OCI-LY1 (cell line): ENCODE data around the gene FHIT.

ENCODE experiments used
- H2AFZ ChIP-seq: fragments of 200-600 bp; sonication (generic), shearing (Covaris generic); 2 replicates; pipeline ENCODE4 v1.6.0; 2014; ENCODE audit warnings: antibody characterized with exemption, mild to moderate bottlenecking, low read length
- H3F3A ChIP-seq: fragments of 200-600 bp; sonication (generic), shearing (Covaris generic); 2 replicates; pipeline ENCODE4 v1.6.0; 2014; ENCODE audit warnings: mild to moderate bottlenecking, antibody characterized with exemption, low read length, moderate library complexity; ENCODE audit not compliant: insufficient read depth
- H3K27ac ChIP-seq: fragments of 200-600 bp; sonication (generic); 2 replicates; pipeline ENCODE4 v1.5.1; 2014; ENCODE audit warnings: low read length, mixed run types, mild to moderate bottlenecking, low read depth; ENCODE audit not compliant: poor library complexity, severe bottlenecking
- H3K27me3 ChIP-seq: fragments of 200-600 bp; sonication (generic); 2 replicates; pipeline ENCODE4 v1.6.0; 2014; ENCODE audit warnings: antibody characterized with exemption, mild to moderate bottlenecking, low read length, moderate library complexity; ENCODE audit not compliant: insufficient read depth
- H3K36me3 ChIP-seq: fragments of 200-600 bp; sonication (generic); 2 replicates; pipeline ENCODE4 v1.6.1; 2014; ENCODE audit warnings: mild to moderate bottlenecking, antibody characterized with exemption, low read length, moderate library complexity, mixed read lengths; ENCODE audit not compliant: insufficient read depth
- H3K4me1 ChIP-seq: fragments of 200-600 bp; sonication (generic); 2 replicates; pipeline ENCODE4 v1.5.1; 2014; ENCODE audit warnings: mild to moderate bottlenecking, low read length, moderate library complexity; ENCODE audit not compliant: insufficient read depth, severe bottlenecking
- H3K4me2 ChIP-seq: fragments of 200-600 bp; sonication (generic), shearing (Covaris generic); 2 replicates; pipeline ENCODE4 v1.6.1; 2014; ENCODE audit warnings: low read length
- H3K4me3 ChIP-seq: fragments of 200-600 bp; sonication (generic); 2 replicates; pipeline ENCODE4 v1.5.1; 2014; ENCODE audit warnings: low read length, low read depth, mild to moderate bottlenecking, mixed read lengths; ENCODE audit not compliant: poor library complexity, severe bottlenecking
- H3K79me2 ChIP-seq: fragments of 200-600 bp; shearing (Covaris generic); 2 replicates; pipeline ENCODE4 v1.6.1; 2016; ENCODE audit warnings: mixed run types, low read length, mixed read lengths; ENCODE audit not compliant: insufficient read depth
- H3K9ac ChIP-seq: fragments of 200-600 bp; sonication (generic), shearing (Covaris generic); 2 replicates; pipeline ENCODE4 v1.6.1; 2014; ENCODE audit warnings: mild to moderate bottlenecking, low read length, mixed read lengths
- H3K9me2 ChIP-seq: fragments of 200-600 bp; sonication (generic), shearing (Covaris generic); 2 replicates; pipeline ENCODE4 v1.6.1; 2014; ENCODE audit warnings: low read depth, mild to moderate bottlenecking, low read length, mixed read lengths
- H3K9me3 ChIP-seq: fragments of 200-600 bp; shearing (Covaris generic); 2 replicates; pipeline ENCODE4 v1.6.1; 2014; ENCODE audit warnings: low read length, mixed read lengths
- H4K20me1 ChIP-seq: fragments of 200-600 bp; sonication (generic), shearing (Covaris generic); 2 replicates; pipeline ENCODE4 v1.6.0; 2016; ENCODE audit warnings: mild to moderate bottlenecking, low read length; ENCODE audit not compliant: insufficient read depth
- EZH2 ChIP-seq: fragments of 200-600 bp; sonication (generic), shearing (Covaris generic); IDR thresholded peaks from 2 replicates; pipeline ENCODE4 v1.8.0; 2017; ENCODE audit warnings: borderline replicate concordance, mixed run types, mild to moderate bottlenecking, antibody characterized with exemption, low read length, moderate library complexity, mixed read lengths
- TF ChIP-seq, protein P1 (sequence below): fragments of 200-600 bp; sonication (generic), shearing (Covaris generic); IDR thresholded peaks from 2 replicates; pipeline ENCODE4 v1.5.1; 2017; ENCODE audit warnings: mild to moderate bottlenecking, antibody characterized with exemption, low read length, moderate library complexity, mixed read lengths

The FHIT gene

DNA sequence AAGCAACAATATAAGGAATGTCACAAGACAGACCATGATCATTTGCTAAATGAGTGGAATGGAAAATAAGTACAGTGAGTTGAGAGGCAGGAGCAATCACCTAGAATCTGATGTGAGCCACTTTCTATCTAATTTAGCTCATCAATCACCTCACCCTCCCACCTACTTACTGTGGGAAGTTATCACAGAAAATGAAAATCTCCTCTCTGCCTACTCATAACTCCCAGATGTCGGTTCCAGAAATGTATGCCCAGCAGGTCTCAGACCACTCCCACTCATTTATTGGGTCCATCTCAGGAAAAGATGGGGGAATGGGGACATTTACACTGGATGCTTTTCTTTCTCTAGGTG is 270.9 kb downstream of the FHIT start:
- H4K20me1 ChIP-seq = no peaks in the 10 kb centered on the region
- H3K9ac ChIP-seq = no peak overlapping the region
- H3K4me3 ChIP-seq = no peak overlapping the region
- H3K27ac ChIP-seq = no peak overlapping the region
- no peaks in the 10 kb centered on the region for H3K9me3 ChIP-seq
- no peak for TF ChIP-seq EZH2
- TF ChIP-seq, protein P1, sequence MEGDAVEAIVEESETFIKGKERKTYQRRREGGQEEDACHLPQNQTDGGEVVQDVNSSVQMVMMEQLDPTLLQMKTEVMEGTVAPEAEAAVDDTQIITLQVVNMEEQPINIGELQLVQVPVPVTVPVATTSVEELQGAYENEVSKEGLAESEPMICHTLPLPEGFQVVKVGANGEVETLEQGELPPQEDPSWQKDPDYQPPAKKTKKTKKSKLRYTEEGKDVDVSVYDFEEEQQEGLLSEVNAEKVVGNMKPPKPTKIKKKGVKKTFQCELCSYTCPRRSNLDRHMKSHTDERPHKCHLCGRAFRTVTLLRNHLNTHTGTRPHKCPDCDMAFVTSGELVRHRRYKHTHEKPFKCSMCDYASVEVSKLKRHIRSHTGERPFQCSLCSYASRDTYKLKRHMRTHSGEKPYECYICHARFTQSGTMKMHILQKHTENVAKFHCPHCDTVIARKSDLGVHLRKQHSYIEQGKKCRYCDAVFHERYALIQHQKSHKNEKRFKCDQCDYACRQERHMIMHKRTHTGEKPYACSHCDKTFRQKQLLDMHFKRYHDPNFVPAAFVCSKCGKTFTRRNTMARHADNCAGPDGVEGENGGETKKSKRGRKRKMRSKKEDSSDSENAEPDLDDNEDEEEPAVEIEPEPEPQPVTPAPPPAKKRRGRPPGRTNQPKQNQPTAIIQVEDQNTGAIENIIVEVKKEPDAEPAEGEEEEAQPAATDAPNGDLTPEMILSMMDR = no peak
- no peaks in the 10 kb centered on the region for H3K27me3 ChIP-seq
- no peaks in the 10 kb centered on the region for H3K79me2 ChIP-seq
- H3K36me3 ChIP-seq = no peaks in the 10 kb centered on the region
- no peak overlapping the region for H2AFZ ChIP-seq
- H3F3A ChIP-seq = no peaks in the 10 kb centered on the region
- no peak overlapping the region for H3K4me2 ChIP-seq
- no peaks in the 10 kb centered on the region for H3K9me2 ChIP-seq
- H3K4me1 ChIP-seq = no peaks in the 10 kb centered on the region

GRCh38 chr3:60979461-60980341 is 271.6 kb downstream of the FHIT start:
- Histone ChIP-seq H3K27ac (no peak overlapping the region), H2AFZ (no peak overlapping the region), H3K4me2 (no peak overlapping the region), H3F3A (no peaks in the 10 kb centered on the region), H3K9me2 (no peaks in the 10 kb centered on the region), H3K79me2 (no peaks in the 10 kb centered on the region), H4K20me1 (no peaks in the 10 kb centered on the region), H3K27me3 (no peaks in the 10 kb centered on the region), H3K36me3 (no peaks in the 10 kb centered on the region), H3K9ac (no peak overlapping the region), H3K9me3 (no peaks in the 10 kb centered on the region), H3K4me1 (no peaks in the 10 kb centered on the region), H3K4me3 (no peak overlapping the region)
- no peak for TF ChIP-seq EZH2
- TF ChIP-seq, protein P1 = no peak

- Histone ChIP-seq H3K4me2 (no peak overlapping the region), H3K27me3 (no peaks in the 10 kb centered on the region), H3F3A (no peaks in the 10 kb centered on the region), H3K4me3 (no peak overlapping the region), H3K9me3 (peaks cover 7% of the 10 kb centered on the region; the same call in 1 of the 2 replicates), H3K9ac (no peak overlapping the region), H3K9me2 (no peaks in the 10 kb centered on the region), H3K36me3 (no peaks in the 10 kb centered on the region), H3K27ac (no peak overlapping the region), H3K79me2 (no peaks in the 10 kb centered on the region), H4K20me1 (no peaks in the 10 kb centered on the region), H3K4me1 (no peaks in the 10 kb centered on the region), H2AFZ (no peak overlapping the region)
- TF ChIP-seq, protein P1 = no peak
- TF ChIP-seq EZH2 = no peak
Measured at GRCh38 chr3:60973321-60973720, 277.9 kb downstream of the FHIT start.
